ENCODE results near the gene NDRG4.

- TF ChIP-seq EZH2 (IDR thresholded peaks at IDR 0.05) (no peak), POLR2AphosphoS5 (IDR thresholded peaks at IDR 0.05; ENCODE audit: borderline replicate concordance, low read depth, low read length) (no peak), FOXP2 (optimal IDR thresholded peaks at IDR 0.05; ENCODE audit: control extremely low read depth, extremely low read length, insufficient read depth) (no peak)
Observed at GRCh38 chr16:58508671-58509251, 8.8 kb downstream of the NDRG4 start.

Data from SK-N-MC (cell line).